Esophagus muscularis mucosa (tissue), 3 donors: ENCODE results near the gene STIMATE.

Experiments used
- POLR2A ChIP-seq: fragments of 450-650 bp; IDR thresholded peaks from one replicate; pipeline ENCODE4 v1.6.1; 2017; ENCODE audit warnings: antibody characterized with exemption, moderate library complexity, mild to moderate bottlenecking, low read depth
- TF ChIP-seq, protein P1 (sequence below), 3 experiments: fragments of 200-600 bp in 2 of 3; fragments of 450-650 bp in 1 of 3; sonication (generic) in 2 of 3; IDR thresholded peaks; one replicate each; pipeline ENCODE4 v1.5.1; 2017 to 2019; ENCODE audit warnings: antibody characterized with exemption in 3 of 3, mild to moderate bottlenecking in 2 of 3, moderate library complexity in 1 of 3

GRCh38 chr3:52870471-52870870 is 26.9 kb downstream of the STIMATE start:
- TF ChIP-seq POLR2A, result no peak
- TF ChIP-seq, protein P1, sequence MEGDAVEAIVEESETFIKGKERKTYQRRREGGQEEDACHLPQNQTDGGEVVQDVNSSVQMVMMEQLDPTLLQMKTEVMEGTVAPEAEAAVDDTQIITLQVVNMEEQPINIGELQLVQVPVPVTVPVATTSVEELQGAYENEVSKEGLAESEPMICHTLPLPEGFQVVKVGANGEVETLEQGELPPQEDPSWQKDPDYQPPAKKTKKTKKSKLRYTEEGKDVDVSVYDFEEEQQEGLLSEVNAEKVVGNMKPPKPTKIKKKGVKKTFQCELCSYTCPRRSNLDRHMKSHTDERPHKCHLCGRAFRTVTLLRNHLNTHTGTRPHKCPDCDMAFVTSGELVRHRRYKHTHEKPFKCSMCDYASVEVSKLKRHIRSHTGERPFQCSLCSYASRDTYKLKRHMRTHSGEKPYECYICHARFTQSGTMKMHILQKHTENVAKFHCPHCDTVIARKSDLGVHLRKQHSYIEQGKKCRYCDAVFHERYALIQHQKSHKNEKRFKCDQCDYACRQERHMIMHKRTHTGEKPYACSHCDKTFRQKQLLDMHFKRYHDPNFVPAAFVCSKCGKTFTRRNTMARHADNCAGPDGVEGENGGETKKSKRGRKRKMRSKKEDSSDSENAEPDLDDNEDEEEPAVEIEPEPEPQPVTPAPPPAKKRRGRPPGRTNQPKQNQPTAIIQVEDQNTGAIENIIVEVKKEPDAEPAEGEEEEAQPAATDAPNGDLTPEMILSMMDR (IDR thresholded peaks at IDR 0.05), result no peak
